Mononuclear cell (primary cell): ENCODE results near the gene HSD17B13. TPM values are rescaled to one million over a fixed set of nuclear protein-coding genes. Genes with fewer than 3 reads are reported as not detected.
"Not testable (repeated sequence)": the region's sequence is repeated elsewhere in the genome, so short reads cannot be mapped to it uniquely, and the experiment has no call there.

Experiments used
- H3K27me3 ChIP-seq: 2 replicates; pipeline ENCODE4 v1.6.0; 2011; ENCODE audit warnings: low read length, control low read depth; ENCODE audit not compliant: insufficient read depth
- H3K4me1 ChIP-seq: 2 replicates; pipeline ENCODE4 v1.5.1; 2011; ENCODE audit warnings: mild to moderate bottlenecking, low read length, control low read depth; ENCODE audit not compliant: insufficient read depth
- H3K4me3 ChIP-seq: 2 replicates; pipeline ENCODE4 v1.5.1; 2011; ENCODE audit warnings: mild to moderate bottlenecking, low read length, moderate library complexity
- H3K9me3 ChIP-seq: 2 replicates; pipeline ENCODE4 v1.5.1; 2011; ENCODE audit warnings: low read depth, mild to moderate bottlenecking, control low read depth, low read length
- total RNA-seq: library from RNA; depleted of rRNA; stranded (reverse); fragments of >200 nt; gene quantifications from one replicate; pipeline ENCODE4 v1.2.3, GENCODE V29; 2012

HSD17B13 gene
- 1.6 TPM for total RNA-seq

DNA sequence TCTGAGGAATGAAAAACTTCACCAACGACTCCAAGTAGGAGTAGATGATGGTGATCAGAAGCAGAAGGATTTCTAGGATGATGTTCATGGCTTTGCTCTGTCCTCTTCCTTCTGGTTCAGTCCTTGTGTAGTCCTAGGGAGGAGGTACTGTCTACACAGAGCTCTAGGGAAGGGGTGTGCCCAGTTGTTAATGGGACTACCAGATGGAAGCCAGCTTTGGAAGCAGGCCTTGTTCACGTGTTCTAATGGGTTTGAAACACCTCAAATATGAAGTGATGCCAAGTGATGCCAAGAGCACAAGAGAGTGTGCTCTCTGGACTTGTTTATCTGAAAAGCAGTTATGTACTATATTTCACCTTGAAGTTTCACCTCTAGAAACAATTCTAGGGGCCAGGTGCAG is at the start of gene HSD17B13:
TSS of gene HSD17B13 (minus strand) at position 129 of the 400 bp plus-strand sequence. CDS start at position 88, 41 bp downstream.
- Histone ChIP-seq H3K27me3 (no peaks in the 10 kb centered on the region), H3K4me3 (no peak within 1 kb of the TSS), H3K4me1 (no peaks in the 10 kb centered on the region), H3K9me3 (no peaks in the 10 kb centered on the region)

DNA sequence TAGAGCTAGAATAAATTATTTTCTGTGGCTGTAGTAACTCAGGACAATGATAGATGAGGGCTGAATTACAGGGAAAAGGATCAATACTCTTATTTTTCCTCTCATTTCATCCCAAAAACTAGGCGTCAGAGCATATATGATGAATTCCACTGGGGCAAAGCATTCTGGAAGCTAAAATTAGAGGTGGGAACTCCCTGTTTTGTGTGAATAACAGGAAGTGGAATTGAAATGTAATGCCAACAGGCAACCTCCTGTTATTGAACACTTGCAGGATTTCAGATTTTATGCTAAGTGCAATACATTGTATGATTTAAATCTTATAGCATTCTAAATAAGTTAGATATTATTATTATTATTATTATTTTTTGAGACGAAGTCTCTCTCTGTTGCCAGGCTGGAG is 47.4 kb upstream of the HSD17B13 start:
- H3K4me3 ChIP-seq = no peak overlapping the region
- H3K9me3 ChIP-seq = no peaks in the 10 kb centered on the region
- no peaks in the 10 kb centered on the region for H3K27me3 ChIP-seq
- no peaks in the 10 kb centered on the region for H3K4me1 ChIP-seq

DNA sequence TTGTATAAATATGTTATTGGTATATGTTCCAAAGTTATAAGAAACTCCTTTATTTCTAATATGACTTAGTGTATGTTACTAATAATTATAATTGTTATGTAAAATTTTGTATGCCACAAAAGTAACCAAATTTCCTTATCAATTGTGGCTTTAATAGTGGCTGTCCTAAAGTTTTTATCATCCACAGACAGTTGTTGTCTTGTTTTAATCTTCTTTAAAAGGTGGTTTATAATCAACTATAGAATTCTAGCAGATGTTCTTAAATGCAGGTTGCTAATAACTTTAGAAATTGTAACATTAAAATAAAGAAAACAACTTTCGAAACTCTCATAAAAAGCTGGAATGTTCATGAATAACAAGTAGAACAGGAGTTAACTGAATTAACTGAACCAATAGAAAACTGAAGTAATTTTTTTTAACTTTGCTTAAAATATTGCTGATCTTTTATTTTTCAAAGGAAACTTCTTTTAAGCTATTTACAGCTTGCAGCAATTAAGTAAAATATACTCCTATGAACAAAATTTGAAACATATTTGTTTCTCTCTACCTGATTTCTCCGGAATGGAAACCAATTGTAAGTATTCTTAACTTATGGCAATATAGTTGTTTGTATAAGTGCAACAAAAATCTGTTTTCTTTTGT is 44.0 kb upstream of the HSD17B13 start:
- Histone ChIP-seq H3K4me1 (no peaks in the 10 kb centered on the region), H3K9me3 (no peaks in the 10 kb centered on the region), H3K27me3 (no peaks in the 10 kb centered on the region), H3K4me3 (no peak overlapping the region)

DNA sequence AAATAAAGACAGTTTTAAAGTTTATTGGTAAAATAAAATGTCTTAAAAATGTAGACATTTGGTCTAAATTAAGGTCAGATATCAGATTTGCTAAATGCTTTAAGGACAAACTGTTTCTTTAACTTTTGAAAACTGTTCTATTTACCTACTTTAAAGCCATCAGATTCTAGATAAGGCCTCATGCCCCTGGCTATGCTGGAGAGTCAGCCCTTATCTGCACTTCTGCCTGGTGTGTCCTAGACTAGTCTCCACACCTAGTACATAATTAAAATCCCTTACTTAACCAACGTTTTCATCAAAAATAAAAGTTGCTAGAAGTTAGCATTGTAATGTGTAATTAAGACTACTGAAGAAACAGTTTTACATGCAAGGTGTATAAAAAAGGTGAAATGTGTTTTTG is 42.7 kb upstream of the HSD17B13 start:
- Histone ChIP-seq H3K9me3 (no peaks in the 10 kb centered on the region), H3K27me3 (no peaks in the 10 kb centered on the region), H3K4me3 (no peak overlapping the region), H3K4me1 (no peaks in the 10 kb centered on the region)

- no peaks in the 10 kb centered on the region for H3K4me1 ChIP-seq
- no peaks in the 10 kb centered on the region for H3K27me3 ChIP-seq
- no peaks in the 10 kb centered on the region for H3K9me3 ChIP-seq
- H3K4me3 ChIP-seq = no peak overlapping the region
Observed at GRCh38 chr4:87363552-87363951, 40.9 kb upstream of the HSD17B13 start.

GRCh38 chr4:87360338-87360935 is 37.8 kb upstream of the HSD17B13 start:
- Histone ChIP-seq H3K4me1 (no peaks in the 10 kb centered on the region), H3K4me3 (no peak overlapping the region), H3K9me3 (no peaks in the 10 kb centered on the region), H3K27me3 (no peaks in the 10 kb centered on the region)

GRCh38 chr4:87359258-87359657 is 36.6 kb upstream of the HSD17B13 start:
- no peaks in the 10 kb centered on the region for H3K27me3 ChIP-seq
- H3K4me3 ChIP-seq = no peak overlapping the region
- peaks cover 6% of the 10 kb centered on the region for H3K4me1 ChIP-seq
- H3K9me3 ChIP-seq = no peaks in the 10 kb centered on the region

DNA sequence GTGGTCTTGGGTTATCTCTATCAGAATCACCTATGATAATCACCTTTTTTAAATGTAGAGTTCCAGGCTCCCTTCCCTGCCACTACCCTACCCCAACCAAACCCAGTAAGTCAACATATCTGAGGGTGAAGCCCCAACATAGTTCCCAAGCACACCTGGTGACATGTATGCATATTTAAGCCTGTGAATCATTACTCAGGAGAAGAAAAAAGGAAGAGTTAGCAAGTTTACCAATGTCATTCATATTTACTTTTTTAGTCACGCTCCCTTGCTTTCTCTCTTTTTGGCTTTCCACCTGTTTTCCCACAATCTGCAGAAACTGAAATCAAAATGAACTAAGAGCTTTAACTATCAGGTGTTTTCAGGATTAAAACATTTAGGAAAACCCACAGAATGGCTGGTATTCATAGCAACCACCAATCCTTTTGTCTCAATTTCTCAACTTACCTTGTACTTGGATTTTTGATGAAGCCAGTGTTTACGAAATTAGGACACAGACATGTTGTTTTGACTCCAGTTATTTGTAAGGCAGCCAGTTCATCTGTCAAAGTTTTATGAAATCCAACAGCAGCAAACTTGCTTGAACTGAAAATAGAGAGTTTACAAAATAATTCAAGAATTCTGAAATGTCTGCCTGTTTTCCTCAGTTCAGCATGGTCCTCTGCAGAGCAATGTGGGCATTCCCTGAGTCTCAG is 34.3 kb upstream of the HSD17B13 start:
- H3K27me3 ChIP-seq = no peaks in the 10 kb centered on the region

GRCh38 chr4:87354168-87355102 is 31.8 kb upstream of the HSD17B13 start:
- Histone ChIP-seq H3K4me1 (peaks cover 6% of the 10 kb centered on the region), H3K4me3 (no peak overlapping the region)

More for the DNA sequence above, 34.3 kb upstream of the HSD17B13 start:
- H3K4me3 ChIP-seq = no peak overlapping the region
- no peaks in the 10 kb centered on the region for H3K9me3 ChIP-seq
- H3K4me1 ChIP-seq = peaks cover 6% of the 10 kb centered on the region

GRCh38 chr4:87353592-87353991 is 30.9 kb upstream of the HSD17B13 start:
- Histone ChIP-seq H3K27me3 (no peaks in the 10 kb centered on the region), H3K4me3 (no peak overlapping the region), H3K4me1 (peaks cover 6% of the 10 kb centered on the region), H3K9me3 (no peaks in the 10 kb centered on the region)

More at GRCh38 chr4:87354168-87355102, 31.8 kb upstream of the HSD17B13 start:
- no peaks in the 10 kb centered on the region for H3K9me3 ChIP-seq
- no peaks in the 10 kb centered on the region for H3K27me3 ChIP-seq

DNA sequence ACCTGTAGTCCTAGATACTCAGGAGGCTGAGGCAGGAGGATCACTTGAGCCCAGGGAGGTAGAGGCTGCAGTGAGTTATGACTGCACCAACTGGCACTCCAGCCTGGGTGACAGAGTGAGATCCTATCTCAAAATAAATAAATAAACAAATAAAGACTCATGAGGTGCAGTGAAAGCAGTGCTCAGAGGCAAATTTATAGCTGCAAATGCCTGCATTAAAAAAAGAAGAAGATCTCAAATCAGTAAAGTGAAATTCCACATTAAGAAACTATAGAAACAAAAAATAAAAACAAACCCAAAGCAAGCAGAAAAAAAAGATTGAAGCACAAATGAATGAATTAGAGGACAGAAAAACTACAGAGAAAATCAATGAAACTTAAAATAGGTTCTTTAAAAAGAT is 22.5 kb upstream of the HSD17B13 start:
- Histone ChIP-seq H3K27me3 (no peaks in the 10 kb centered on the region), H3K4me1 (no peaks in the 10 kb centered on the region), H3K4me3 (no peak overlapping the region), H3K9me3 (peaks cover 5% of the 10 kb centered on the region)

DNA sequence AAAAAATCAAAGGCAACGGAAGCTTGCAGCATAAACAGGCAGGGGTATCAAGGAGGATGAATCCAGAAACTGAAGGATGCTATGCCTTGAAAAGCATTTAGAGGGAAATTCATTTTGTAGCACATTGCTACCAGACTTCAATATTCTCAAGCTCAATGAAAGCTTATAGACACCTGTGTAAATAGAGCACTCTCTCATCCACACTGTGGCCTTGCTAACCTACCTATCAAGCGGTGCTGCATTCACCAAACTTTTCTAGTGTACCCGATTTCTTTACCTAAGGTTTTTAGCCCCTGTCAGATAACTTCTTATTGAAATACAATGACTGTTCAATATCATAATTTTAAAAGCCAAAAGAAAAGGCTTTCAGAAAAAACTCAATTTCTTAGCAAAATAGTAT is 20.2 kb upstream of the HSD17B13 start:
- Histone ChIP-seq H3K4me1 (no peaks in the 10 kb centered on the region), H3K4me3 (no peak overlapping the region), H3K27me3 (no peaks in the 10 kb centered on the region), H3K9me3 (peaks cover 5% of the 10 kb centered on the region)

GRCh38 chr4:87341954-87342635 is 19.4 kb upstream of the HSD17B13 start:
- not testable (repeated sequence) for H3K4me3 ChIP-seq, H3K4me1 ChIP-seq, H3K27me3 ChIP-seq, H3K9me3 ChIP-seq

- Histone ChIP-seq H3K4me3 (no peak overlapping the region), H3K9me3 (peaks cover 5% of the 10 kb centered on the region), H3K4me1 (no peaks in the 10 kb centered on the region), H3K27me3 (no peaks in the 10 kb centered on the region)
Observed at GRCh38 chr4:87339440-87339839, 16.8 kb upstream of the HSD17B13 start.
